Motor neuron (in vitro differentiated cells): ENCODE measurements around the gene PSD. TPM values are rescaled to one million over a fixed set of nuclear protein-coding genes. Genes with fewer than 3 reads are reported as not detected.

ENCODE experiments used
- ATAC-seq, 8 experiments: fragments of 200-7000 bp; cut with Tn5 transposase; replicated peaks in 6 of 8; 2 replicates each; pipeline ENCODE4 v1.8.0; 2021; ENCODE audit warnings: mild to moderate bottlenecking in 8 of 8, moderate library complexity in 8 of 8
- H3K27ac ChIP-seq, 2 donors: fragments of 250-450 bp; sonication (Bioruptor Pico); 2 replicates each; pipeline ENCODE4 v1.9.0; 2021; ENCODE audit warnings: antibody characterized with exemption in 2 of 2, mild to moderate bottlenecking in 2 of 2, moderate library complexity in 1 of 2
- H3K4me1 ChIP-seq, 2 donors: fragments of 250-450 bp; sonication (Bioruptor Pico); replicated peaks in 1 of 2; 2 replicates each; pipeline ENCODE4 v1.6.1; 2021; ENCODE audit warnings: antibody characterized with exemption in 2 of 2, mild to moderate bottlenecking in 2 of 2, moderate library complexity in 1 of 2
- H3K4me3 ChIP-seq, 5 donors: fragments of 250-450 bp; sonication (Bioruptor Pico); 2 replicates each; pipeline ENCODE4 v1.9.0; 2021; ENCODE audit warnings: antibody characterized with exemption in 5 of 5, mild to moderate bottlenecking in 5 of 5, moderate library complexity in 4 of 5
- WGBS, 10 experiments: fragments of 450-650 bp; shearing (Covaris generic); methylation state at CpG; one replicate each; pipeline ENCODE4 v1.0.0; 2022; 5-methylcytosine and 5-hydroxymethylcytosine counted together
- in situ Hi-C, 9 experiments: fragments of 400-800 bp; cut with MboI; loops; one replicate each; pipeline ENCODE4 v1.15.0; 2021; ENCODE audit warnings: low sequenced_read_pairs in 9 of 9, low pct_unique_long_range_greater_than_20kb in 2 of 9; ENCODE audit not compliant: unreplicated experiment in 9 of 9
- total RNA-seq, 8 experiments: library from RNA; unstranded; fragments of 300-600 nt; gene quantifications; 2 replicates each; pipeline versions ENCODE4 v1.2.3 to v1.2.4, GENCODE V29; 2022

PSD gene
- total RNA-seq, 8 experiments from 2014 or later, result 5.9 to 55.8 (median 31.8) TPM

- WGBS, 10 experiments, result 0 to 19% (median 12%) methylated on average over 1 to 15 of the region's 28 CpGs; no CpG with 5 or more reads in 4 of the 10 experiments
- in situ Hi-C loops, result no loop called here
- Histone ChIP-seq H3K4me3 (peak overlapping the region; percentile 54 to 83 (median 65)), H3K27ac (peak overlapping the region in 1 of 2 donors; percentile 78), H3K4me1 (peaks cover 14 to 18% of the 10 kb centered on the region in 2 donors)
- ATAC-seq, result peak; percentile 16 to 51 (median 22)
Measured at GRCh38 chr10:102422545-102423129, 4.1 kb upstream of the PSD start.

- Histone ChIP-seq H3K4me3 (peak overlapping the region; percentile 54 to 83 (median 65)), H3K27ac (peak overlapping the region; percentile 94), H3K4me1 (peaks cover 19 to 20% of the 10 kb centered on the region in 2 donors)
- WGBS, 10 experiments, result 0 to 20% (median 0%) methylated on average over 1 to 14 of the region's 62 CpGs; no CpG with 5 or more reads in 5 of the 10 experiments
- in situ Hi-C loops, result no loop called here
- peak in 2 of 8 experiments; percentile 3 to 4 for ATAC-seq
Measured at GRCh38 chr10:102421757-102422512, 3.4 kb upstream of the PSD start.

GRCh38 chr10:102421507-102421756 is 2.8 kb upstream of the PSD start:
- WGBS, 10 experiments, result 0 to 17% methylated on average over 1 of the region's 14 CpGs; no CpG with 5 or more reads in 8 of the 10 experiments
- Histone ChIP-seq H3K4me3 (peak overlapping the region; percentile 54 to 83 (median 65)), H3K27ac (peak overlapping the region; percentile 94), H3K4me1 (peaks cover 19 to 20% of the 10 kb centered on the region in 2 donors)
- ATAC-seq, result no peak
- in situ Hi-C loops, result no loop called here

GRCh38 chr10:102420714-102421506 is 2.3 kb upstream of the PSD start, which contains the start of gene FBXL15:
Gene FBXL15 (plus strand): TSS chr10:102420836. CDS start chr10:102421130, 294 bp downstream.
- Histone ChIP-seq H3K4me1 (peaks cover 19 to 20% of the 10 kb centered on the region in 2 donors), H3K27ac (peak within 1 kb of the TSS; percentile 94), H3K4me3 (peak within 1 kb of the TSS; percentile 54 to 83 (median 65))
- in situ Hi-C loops, result no loop called here
- ATAC-seq, result peak; percentile 54 to 85 (median 70)
- 0 to 6% (median 0%) methylated on average over 3 to 15 of the region's 66 CpGs; no CpG with 5 or more reads in 3 of the 10 experiments for WGBS, 10 experiments

- WGBS, 10 experiments, result 0 to 4% (median 0%) methylated on average over 1 to 10 of the region's 21 CpGs; no CpG with 5 or more reads in 3 of the 10 experiments
- peak in 3 of 8 experiments; percentile 0 to 1 (median 1) for ATAC-seq
- H3K4me3 ChIP-seq, result peak overlapping the region; percentile 54 to 83 (median 65)
- peak overlapping the region; percentile 94 for H3K27ac ChIP-seq
- H3K4me1 ChIP-seq, result peaks cover 18 to 19% of the 10 kb centered on the region in 2 donors
- in situ Hi-C loops, result no loop called here
Measured at GRCh38 chr10:102420181-102420713, 1.7 kb upstream of the PSD start.

- ATAC-seq, result peak in 5 of 8 experiments; percentile 21 to 46 (median 43)
- Histone ChIP-seq H3K4me3 (peak overlapping the region; percentile 54 to 83 (median 65)), H3K27ac (peak overlapping the region; percentile 94), H3K4me1 (peaks cover 19 to 22% of the 10 kb centered on the region in 2 donors)
- in situ Hi-C loops, result no loop called here
- 0 to 7% (median 0%) methylated on average over 3 to 14 of the region's 54 CpGs; no CpG with 5 or more reads in 4 of the 10 experiments for WGBS, 10 experiments
Measured at GRCh38 chr10:102419269-102420180, 940 bp upstream of the PSD start.

- no peak for ATAC-seq
- Histone ChIP-seq H3K4me1 (peaks cover 35 to 40% of the 10 kb centered on the region in 2 donors), H3K4me3 (no peak overlapping the region), H3K27ac (no peak overlapping the region)
- in situ Hi-C loops, result no loop called here
- no CpG with 5 or more reads among the region's 20 CpGs for WGBS, 10 experiments
Measured at GRCh38 chr10:102416695-102417094, 1.9 kb downstream of the PSD start.

- no peak for ATAC-seq
- in situ Hi-C loops, result no loop called here
- Histone ChIP-seq H3K4me1 (peaks cover 39 to 45% of the 10 kb centered on the region in 2 donors), H3K4me3 (no peak overlapping the region), H3K27ac (no peak overlapping the region)
- WGBS, 10 experiments, result 50 to 100% methylated on average over 1 to 3 of the region's 9 CpGs; no CpG with 5 or more reads in 8 of the 10 experiments
Measured at GRCh38 chr10:102416283-102416682, 2.3 kb downstream of the PSD start.

GRCh38 chr10:102414749-102415148 is 3.8 kb downstream of the PSD start:
- whole genome bisulfite sequencing, 10 experiments, result 8 to 80% methylated on average over 1 to 4 of the region's 20 CpGs; no CpG with 5 or more reads in 8 of the 10 experiments
- in situ Hi-C loops, result no loop called here
- H3K4me3 ChIP-seq, result no peak overlapping the region
- peaks cover 55 to 60% of the 10 kb centered on the region in 2 donors for H3K4me1 ChIP-seq
- H3K27ac ChIP-seq, result no peak overlapping the region
- no peak for ATAC-seq

- Histone ChIP-seq H3K4me1 (peaks cover 59 to 64% of the 10 kb centered on the region in 2 donors), H3K4me3 (no peak overlapping the region), H3K27ac (peak overlapping the region; percentile 29 to 77)
- no peak for ATAC-seq
- in situ Hi-C loops, result no loop called here
- WGBS, 10 experiments, result 80 to 100% (median 90%) methylated on average over 1 to 4 of the region's 16 CpGs; no CpG with 5 or more reads in 6 of the 10 experiments
Measured at GRCh38 chr10:102413806-102414561, 4.6 kb downstream of the PSD start.

- in situ Hi-C loops, result no loop called here
- H3K4me3 ChIP-seq, result no peak overlapping the region
- H3K4me1 ChIP-seq, result peaks cover 59 to 65% of the 10 kb centered on the region in 2 donors
- peak overlapping the region; percentile 53 to 85 for H3K27ac ChIP-seq
- 0 to 20% (median 3%) methylated on average over 1 to 3 of the region's 5 CpGs; no CpG with 5 or more reads in 6 of the 10 experiments for WGBS, 10 experiments
- peak in 5 of 8 experiments; percentile 35 to 50 (median 36) for ATAC-seq
Measured at GRCh38 chr10:102413053-102413705, 5.4 kb downstream of the PSD start.
